ENCODE results near the gene CLPX.

DNA sequence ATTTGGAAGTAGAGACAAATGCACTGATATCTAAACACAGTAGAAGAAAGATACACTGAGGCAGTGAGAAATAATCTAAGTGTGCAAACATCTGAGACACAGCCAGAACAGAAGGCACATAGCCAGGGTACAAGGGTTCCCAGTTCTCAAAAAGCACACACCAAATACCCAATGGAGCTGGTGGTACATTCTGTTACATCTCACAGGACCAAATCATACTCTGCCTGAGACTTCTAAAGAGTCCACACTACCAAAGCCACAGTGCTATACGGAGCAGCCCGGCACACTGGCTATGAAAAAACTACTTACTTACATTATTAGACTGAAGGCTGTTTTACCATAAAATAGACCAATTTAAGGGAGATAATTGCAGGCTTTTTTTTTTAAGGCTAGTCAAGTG, 19.3 kb downstream of the CLPX start:
- no peak for TF ChIP-seq POLR2A (IDR thresholded peaks at IDR 0.05)
- TF ChIP-seq CTCF (IDR thresholded peaks at IDR 0.05): no peak

All from transverse colon (tissue), 3 donors.